Measurements from ENCODE around the gene HOXB4.

DNA sequence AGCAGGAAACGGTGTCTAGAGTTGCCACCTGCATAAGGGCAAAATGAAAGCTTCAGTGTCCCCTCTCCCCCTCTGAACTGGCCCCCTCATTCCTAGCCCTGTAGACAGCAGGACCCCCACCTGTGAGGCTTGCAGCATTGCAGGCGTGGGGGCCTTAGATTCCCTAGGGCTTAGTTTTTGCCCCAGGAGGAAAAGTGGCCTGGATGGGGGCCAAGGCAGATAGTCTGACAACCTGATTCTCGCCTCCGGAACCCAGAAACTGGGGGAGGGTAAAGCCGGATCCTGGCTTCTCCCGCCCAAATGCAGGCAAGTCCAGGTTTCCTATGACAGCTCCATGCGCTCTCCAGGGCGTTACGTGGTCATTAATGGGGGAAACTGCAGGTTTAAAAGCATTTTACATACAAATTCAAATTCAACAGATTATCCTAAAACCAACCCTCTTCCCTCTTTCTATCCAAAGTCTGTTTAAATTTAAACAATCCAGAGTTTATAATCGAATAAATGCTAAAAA lies 27.3 kb upstream of the HOXB4 start:
- TF ChIP-seq CTCF (IDR thresholded peaks at IDR 0.05) = no peak
- no peak for TF ChIP-seq POLR2A (IDR thresholded peaks at IDR 0.05)
